HG03558 (cell line): ENCODE results near the gene FLAD1.

ENCODE experiments used
- ATAC-seq: cut with Tn5 transposase; IDR thresholded peaks from one replicate; pipeline ENCODE4 v1.9.1; 2021; ENCODE audit warnings: moderate number of reproducible peaks; ENCODE audit not compliant: unreplicated experiment; ENCODE audit errors: extremely low read depth

The FLAD1 gene

GRCh38 chr1:155002464-155003226, 19.5 kb downstream of the FLAD1 start, which contains the start of gene ZBTB7B:
Gene ZBTB7B, plus strand, starts transcription at chr1:155002802. Its CDS starts 11,859 bp downstream, at chr1:155014661.
- ATAC-seq, result no peak

- no peak for ATAC-seq
These were observed 20.2 kb downstream of the FLAD1 start for GRCh38 chr1:155003227-155003765.

GRCh38 chr1:155003766-155004351, 20.7 kb downstream of the FLAD1 start:
- no peak for ATAC-seq

- ATAC-seq, result no peak
These were observed 21.4 kb downstream of the FLAD1 start for GRCh38 chr1:155004352-155005075.

GRCh38 chr1:155005076-155006011, 22.2 kb downstream of the FLAD1 start:
- ATAC-seq, result no peak

- ATAC-seq, result no peak
These were observed 23.5 kb downstream of the FLAD1 start for GRCh38 chr1:155006601-155007101.

GRCh38 chr1:155007251-155007828, 24.2 kb downstream of the FLAD1 start:
- no peak for ATAC-seq

- ATAC-seq, result no peak
These were observed 25.1 kb downstream of the FLAD1 start for GRCh38 chr1:155008015-155008941.

- no peak for ATAC-seq
These were observed 26.1 kb downstream of the FLAD1 start for GRCh38 chr1:155009221-155009711.

- ATAC-seq, result no peak
These were observed 26.6 kb downstream of the FLAD1 start for GRCh38 chr1:155009742-155010141.

GRCh38 chr1:155010211-155010918, 27.2 kb downstream of the FLAD1 start:
- no peak for ATAC-seq

- no peak for ATAC-seq
These were observed 27.9 kb downstream of the FLAD1 start for GRCh38 chr1:155011004-155011416.

GRCh38 chr1:155011437-155012025, 28.4 kb downstream of the FLAD1 start:
- no peak for ATAC-seq

GRCh38 chr1:155012026-155012546, 28.9 kb downstream of the FLAD1 start:
- ATAC-seq, result no peak

- no peak for ATAC-seq
These were observed 29.8 kb downstream of the FLAD1 start for GRCh38 chr1:155012776-155013602.

- ATAC-seq, result no peak
These were observed 30.5 kb downstream of the FLAD1 start for GRCh38 chr1:155013632-155014031.
